Measurements from ENCODE around the gene MAPK8IP2.

GRCh38 chr22:50574383-50574755 lies 26.2 kb upstream of the MAPK8IP2 start:
- TF ChIP-seq TAF1 (IDR thresholded peaks at IDR 0.05; ENCODE audit: borderline replicate concordance, low read depth, low read length): no peak
- no peak for TF ChIP-seq POLR2A (IDR thresholded peaks at IDR 0.05; ENCODE audit: low read depth, low read length)
